Measurements from ENCODE around the gene HRCT1. TPM values are rescaled to one million over a fixed set of nuclear protein-coding genes. Genes with fewer than 3 reads are reported as not detected.
A peak's percentile ranks its signal among the peaks of the same experiment; 100 is the strongest.
"Not testable (repeated sequence)": the region's sequence is repeated elsewhere in the genome, so short reads cannot be mapped to it uniquely, and the experiment has no call there.

HRCT1 gene
- 2.6 and 3.3 TPM in 2 replicates for total RNA-seq

DNA sequence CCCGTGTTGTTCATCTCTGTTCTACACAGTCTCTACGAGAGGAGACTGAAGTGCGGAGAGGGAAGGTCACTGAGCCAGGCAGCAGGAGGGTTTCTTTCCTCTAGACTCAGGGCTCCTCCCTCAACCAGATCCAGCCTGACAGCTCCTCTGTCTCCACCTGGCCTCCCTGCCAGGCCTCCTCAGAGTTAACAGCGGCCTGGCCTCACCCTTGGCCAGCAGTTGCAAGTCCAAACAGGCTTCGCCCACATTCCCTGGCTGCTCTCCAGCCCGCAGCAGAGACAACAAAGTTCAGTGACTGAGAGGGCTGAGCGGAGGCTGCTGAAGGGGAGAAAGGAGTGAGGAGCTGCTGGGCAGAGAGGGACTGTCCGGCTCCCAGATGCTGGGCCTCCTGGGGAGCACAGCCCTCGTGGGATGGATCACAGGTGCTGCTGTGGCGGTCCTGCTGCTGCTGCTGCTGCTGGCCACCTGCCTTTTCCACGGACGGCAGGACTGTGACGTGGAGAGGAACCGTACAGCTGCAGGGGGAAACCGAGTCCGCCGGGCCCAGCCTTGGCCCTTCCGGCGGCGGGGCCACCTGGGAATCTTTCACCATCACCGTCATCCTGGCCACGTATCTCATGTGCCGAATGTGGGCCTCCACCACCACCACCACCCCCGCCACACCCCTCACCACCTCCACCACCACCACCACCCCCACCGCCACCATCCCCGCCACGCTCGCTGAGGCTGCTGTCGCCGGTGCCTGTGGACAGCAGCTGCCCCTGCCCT lies at the start of gene HRCT1:
Gene HRCT1, plus strand, starts transcription at position 291 of the 768 bp plus-strand sequence. Its CDS starts 86 bp downstream, at position 377.
- DNase-seq (ENCODE audit: low read depth in 2 of 2), result peak; percentile 55 to 89

GRCh38 chr9:35856206-35856605 lies 49.8 kb upstream of the HRCT1 start:
- no peak for DNase-seq (ENCODE audit: low read depth in 2 of 2)

- no peak for DNase-seq (ENCODE audit: low read depth in 2 of 2)
Observed at GRCh38 chr9:35856882-35857281, 49.1 kb upstream of the HRCT1 start.

- no peak for DNase-seq (ENCODE audit: low read depth in 2 of 2)
Observed at GRCh38 chr9:35858458-35858857, 47.5 kb upstream of the HRCT1 start.

GRCh38 chr9:35859310-35859989 lies 46.6 kb upstream of the HRCT1 start:
- DNase-seq (ENCODE audit: low read depth in 2 of 2), result peak in 1 of 2 donors; percentile 18

- DNase-seq (ENCODE audit: low read depth in 2 of 2), result no peak
Observed at GRCh38 chr9:35859990-35860339, 46.0 kb upstream of the HRCT1 start.

- no peak for DNase-seq (ENCODE audit: low read depth in 2 of 2)
Observed at GRCh38 chr9:35861161-35861897, 44.7 kb upstream of the HRCT1 start.

DNA sequence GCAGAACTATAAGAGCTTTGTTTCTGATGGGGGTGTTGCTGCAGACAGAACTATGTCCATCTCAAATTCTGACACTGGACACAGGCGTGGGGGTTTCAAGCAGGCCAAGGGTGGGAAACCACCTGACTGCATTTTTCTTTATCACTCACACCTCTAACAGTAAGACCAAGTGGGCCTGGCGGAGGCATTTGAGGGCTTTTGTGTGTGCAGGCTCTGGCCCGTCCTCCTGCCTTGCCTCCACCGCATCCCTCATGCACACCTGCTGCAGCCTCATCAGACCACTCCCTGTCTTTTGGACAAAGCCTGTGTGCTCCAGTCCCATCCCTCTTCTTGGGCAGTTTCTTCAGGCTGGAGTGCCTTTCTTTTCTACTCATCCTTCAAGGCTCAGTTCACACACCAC lies 43.7 kb upstream of the HRCT1 start:
- DNase-seq (ENCODE audit: low read depth in 2 of 2), result no peak

GRCh38 chr9:35863583-35863982 lies 42.4 kb upstream of the HRCT1 start:
- DNase-seq (ENCODE audit: low read depth in 2 of 2), result no peak

DNA sequence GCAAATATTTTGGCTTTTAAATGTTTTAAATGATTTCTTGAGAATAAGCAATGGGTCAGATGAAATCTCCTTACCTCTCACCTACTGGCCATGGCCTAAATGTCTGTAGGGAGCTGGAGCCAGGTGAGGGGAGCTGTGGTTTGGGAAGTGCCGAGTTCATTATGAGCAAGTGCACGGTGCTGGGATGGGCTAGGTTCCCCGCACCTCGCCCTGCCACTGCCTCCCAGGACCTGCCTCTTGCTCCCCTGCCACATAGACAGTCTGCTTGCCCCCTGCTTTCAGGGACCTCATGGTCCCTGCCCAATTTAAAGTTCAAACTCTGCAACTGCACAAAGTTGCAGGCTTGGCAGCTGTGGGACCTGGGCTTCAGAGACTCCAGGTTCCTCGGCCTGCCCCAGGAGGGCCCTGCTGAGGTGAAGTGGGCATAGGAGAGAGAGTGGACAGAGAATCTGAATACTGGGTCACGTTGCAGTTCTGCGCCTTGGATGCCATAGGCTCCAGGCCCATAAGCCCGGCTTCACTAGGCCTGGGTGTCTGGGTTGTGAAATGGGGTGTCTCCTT lies 41.2 kb upstream of the HRCT1 start:
- DNase-seq (ENCODE audit: low read depth in 2 of 2), result no peak

DNA sequence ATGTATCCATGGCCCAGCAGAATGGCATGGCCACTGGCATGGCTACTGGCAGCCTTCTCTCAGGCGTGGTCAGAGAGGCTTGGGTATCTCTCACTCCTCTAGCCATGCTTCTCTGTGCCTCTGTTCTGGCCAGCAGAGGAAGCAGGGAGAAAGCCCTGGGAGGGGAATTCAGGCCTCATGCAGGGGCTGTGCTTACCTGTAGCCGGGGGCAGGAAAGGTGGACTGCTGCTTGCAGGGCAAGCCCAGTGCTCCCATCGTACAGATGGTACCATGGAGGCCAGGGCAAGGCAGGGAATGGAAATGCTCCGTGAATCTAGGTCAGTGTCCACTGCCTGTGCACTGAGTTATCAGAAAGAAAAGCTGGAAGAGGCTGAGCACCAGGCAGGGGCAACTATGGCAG lies 38.5 kb upstream of the HRCT1 start:
- no peak for DNase-seq (ENCODE audit: low read depth in 2 of 2)

- DNase-seq (ENCODE audit: low read depth in 2 of 2), result no peak
Observed at GRCh38 chr9:35868933-35869332, 37.1 kb upstream of the HRCT1 start.

- DNase-seq (ENCODE audit: low read depth in 2 of 2), result no peak
Observed at GRCh38 chr9:35869621-35870216, 36.3 kb upstream of the HRCT1 start.

- no peak for DNase-seq (ENCODE audit: low read depth in 2 of 2)
Observed at GRCh38 chr9:35870351-35870923, 35.6 kb upstream of the HRCT1 start, which contains the start of gene OR13J1. Gene OR13J1, minus strand, starts transcription at chr9:35870401. Its CDS starts 0 bp downstream, at chr9:35870401.

DNA sequence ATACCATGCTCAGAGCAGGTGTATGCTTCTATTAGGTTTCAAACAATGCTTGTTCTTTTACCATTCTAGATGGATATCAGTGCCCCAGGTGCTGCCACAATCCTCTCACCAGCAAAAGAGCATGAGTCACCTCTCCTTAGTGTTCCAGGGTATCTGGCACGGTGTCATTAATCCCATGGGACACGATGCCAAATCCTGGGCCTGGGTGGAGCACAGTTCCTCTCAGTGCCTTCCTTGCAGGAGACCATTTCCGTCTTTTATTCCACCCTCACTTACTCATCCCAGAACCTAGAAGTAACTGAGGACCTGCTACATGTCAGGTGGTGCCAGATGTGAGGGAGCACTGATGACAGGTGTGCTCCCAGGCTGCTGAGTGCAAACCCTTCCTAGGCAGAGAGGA lies 34.5 kb upstream of the HRCT1 start:
- DNase-seq (ENCODE audit: low read depth in 2 of 2), result no peak

DNA sequence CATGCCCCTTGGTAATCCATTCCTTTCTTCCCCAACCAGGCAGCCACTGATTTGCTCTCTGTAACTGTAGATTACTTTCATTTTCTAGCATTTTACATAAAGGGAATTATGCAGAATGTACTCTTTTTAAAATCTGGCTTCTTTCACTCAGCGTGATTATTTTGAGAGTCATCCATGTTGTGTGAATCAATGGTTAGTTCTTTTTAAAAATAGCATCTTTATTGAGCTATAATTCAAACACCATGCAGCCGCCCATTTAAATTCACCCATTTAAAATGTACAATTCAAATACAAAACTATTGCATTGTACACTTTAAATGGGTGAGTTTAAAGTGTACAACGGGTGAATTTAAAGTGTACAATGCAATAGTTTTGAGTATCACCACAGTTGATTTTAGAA lies 33.5 kb upstream of the HRCT1 start:
- no peak for DNase-seq (ENCODE audit: low read depth in 2 of 2)

- DNase-seq (ENCODE audit: low read depth in 2 of 2), result peak; percentile 60 to 75
Observed at GRCh38 chr9:35882263-35882848, 23.6 kb upstream of the HRCT1 start.

DNA sequence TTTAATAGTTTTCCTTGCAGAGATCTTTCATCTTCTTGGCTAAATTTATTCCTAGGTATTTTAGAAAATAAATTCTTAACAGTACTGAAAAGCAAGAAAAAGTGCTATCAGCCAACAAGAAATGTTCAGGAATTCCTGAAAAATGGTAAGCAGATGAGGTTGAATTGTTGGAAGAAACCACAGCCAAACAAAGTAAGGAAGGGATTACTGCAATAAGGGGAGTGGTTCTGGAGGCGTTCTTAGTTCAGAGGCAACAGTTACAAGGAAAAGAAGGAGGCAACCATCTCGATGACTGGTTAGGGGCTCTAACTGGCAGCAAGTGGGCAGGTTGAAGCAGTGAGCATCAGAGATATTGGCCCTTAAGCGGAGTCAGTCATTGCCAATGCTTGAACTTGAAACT lies 23.0 kb upstream of the HRCT1 start:
- DNase-seq (ENCODE audit: low read depth in 2 of 2), result no peak

- DNase-seq (ENCODE audit: low read depth in 2 of 2), result not testable (repeated sequence)
Observed at GRCh38 chr9:35884908-35885307, 21.1 kb upstream of the HRCT1 start.

DNA sequence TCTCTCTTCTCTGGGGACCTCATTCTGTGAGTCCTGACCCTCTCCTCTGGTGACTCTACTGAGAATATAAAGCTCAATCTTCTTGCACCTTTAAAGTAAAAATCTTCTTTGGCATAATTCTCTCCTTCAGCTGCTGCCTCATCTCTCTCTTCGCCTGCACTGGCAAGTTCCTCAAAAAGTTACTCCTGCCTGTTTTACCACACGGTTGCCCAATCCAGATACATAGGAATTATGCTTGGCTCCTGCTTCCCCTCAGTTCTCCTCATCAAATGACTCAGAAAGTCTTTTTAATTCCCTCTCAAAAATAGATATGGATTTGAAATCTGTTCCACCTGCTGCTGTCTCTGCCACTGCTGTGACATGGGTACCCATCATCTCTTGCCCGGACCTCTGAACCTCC lies 14.4 kb upstream of the HRCT1 start:
- DNase-seq (ENCODE audit: low read depth in 2 of 2), result no peak

DNA sequence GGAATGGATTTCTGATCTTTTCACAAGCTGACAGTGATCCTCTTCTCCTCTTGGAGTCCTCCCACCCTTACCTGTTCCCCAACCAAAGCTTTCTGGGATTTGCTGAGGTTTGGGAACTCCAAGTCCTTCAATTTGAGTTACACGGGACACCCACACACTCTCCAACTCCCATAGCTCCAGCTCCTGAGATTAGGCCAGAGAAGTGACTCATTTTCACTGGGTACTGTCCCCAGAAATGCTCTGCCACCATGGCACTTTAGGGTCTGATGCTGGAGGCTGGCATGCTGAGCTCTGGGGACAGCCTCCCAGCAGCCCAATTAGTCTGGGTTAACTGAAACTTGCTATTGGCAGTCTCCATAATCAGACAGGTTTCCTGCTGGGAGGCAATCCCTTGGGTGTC lies 14.0 kb upstream of the HRCT1 start:
- DNase-seq (ENCODE audit: low read depth in 2 of 2), result no peak

Data from dermis microvascular lymphatic vessel endothelial cell (primary cell).